ENCODE data around the gene SPATS2.

GRCh38 chr12:49557917-49558215 is 190.6 kb downstream of the SPATS2 start:
- TF ChIP-seq FOXK2 (IDR thresholded peaks at IDR 0.05) (no peak), NFRKB (IDR thresholded peaks at IDR 0.05) (no peak), SUZ12 (IDR thresholded peaks at IDR 0.05) (no peak)

All from HEK293T (cell line).